HepG2 (cell line): ENCODE data around the gene ADCY9. TPM values are rescaled to one million over a fixed set of nuclear protein-coding genes. Genes with fewer than 3 reads are reported as not detected.

Experiments used
- ATAC-seq: fragments of 200-7000 bp; cut with Tn5 transposase; 3 replicates; pipeline ENCODE4 v1.9.1; 2020; ENCODE audit warnings: mild to moderate bottlenecking, moderate library complexity
- BruUV-seq: library from RNA; stranded (reverse); fragments of 400-500 nt; replicated peaks from 2 replicates; lab custom pipeline; 2021; lab: Mats Ljungman, UMichigan
- CTCF ChIA-PET: fragments of 300-600 bp; formaldehyde crosslinking; extraction: SDS; loops from one replicate; lab custom pipeline; 2021; ENCODE audit warnings: low total read pairs, inconsistent platforms, low intra/inter-chr PET ratio; lab: Yijun Ruan, JAX
- POLR2A ChIA-PET: fragments of 350-600 bp; sonication (Branson Sonifier 250); formaldehyde crosslinking; loops from one replicate; lab custom pipeline; 2020; ENCODE audit warnings: antibody characterized with exemption, inconsistent platforms; lab: Yijun Ruan, JAX
- DNase-seq: peaks from one replicate; pipeline ENCODE4 v3.0.0-alpha.2; 2015; ENCODE audit warnings: low spot score
- FAIRE-seq: peaks from 3 replicates; lab custom pipeline; 2011; peaks lifted over from hg19 to GRCh38; lab: Jason Lieb, UNC
- H2AFZ ChIP-seq: one replicate; pipeline ENCODE4 v1.6.1; 2011; ENCODE audit warnings: low read length, inconsistent platforms
- H3K27ac ChIP-seq: fragments of 300-600 bp; 3 replicates; pipeline ENCODE4 v1.8.0; 2011; ENCODE audit warnings: mixed run types, mild to moderate bottlenecking, mixed read lengths, low read length, inconsistent platforms; ENCODE audit not compliant: insufficient read depth; ENCODE audit errors: extremely low read length
- H3K27me3 ChIP-seq, 2 experiments: fragments of 200-600 bp in 1 of 2; 2 replicates in 1 of 2; 3 replicates in 1 of 2; pipeline versions ENCODE4 v1.6.0 to v1.8.0; 2011; ENCODE audit warnings: low read length in 2 of 2, mild to moderate bottlenecking in 2 of 2, moderate library complexity in 2 of 2, inconsistent platforms in 1 of 2; ENCODE audit not compliant: insufficient read depth in 2 of 2, control insufficient read depth in 1 of 2
- H3K36me3 ChIP-seq, 2 experiments: fragments of 200-600 bp in 1 of 2; replicated peaks in 1 of 2; 2 replicates in 1 of 2; 3 replicates in 1 of 2; pipeline versions ENCODE4 v1.5.1 to v1.8.0; 2011; ENCODE audit warnings: low read length in 2 of 2, inconsistent platforms in 1 of 2; ENCODE audit not compliant: insufficient read depth in 2 of 2, control insufficient read depth in 1 of 2
- H3K4me1 ChIP-seq: 2 replicates; pipeline ENCODE4 v1.5.1; 2012; ENCODE audit warnings: low read length, inconsistent platforms; ENCODE audit not compliant: insufficient read depth
- H3K4me2 ChIP-seq: 2 replicates; pipeline ENCODE4 v1.6.0; 2011; ENCODE audit warnings: low read depth, low read length, inconsistent platforms
- H3K4me3 ChIP-seq, 3 experiments: fragments of 200-600 bp in 1 of 3; sonication (generic), shearing (Covaris generic) in 1 of 3; replicated peaks in 1 of 3; 2 replicates each; pipeline ENCODE4 v1.5.1; 2011 to 2016; ENCODE audit warnings: low read length in 3 of 3, inconsistent platforms in 2 of 3, low read depth in 2 of 3, mild to moderate bottlenecking in 2 of 3, control low read depth in 1 of 3, mixed read lengths in 1 of 3; ENCODE audit not compliant: insufficient read depth in 1 of 3
- H3K79me2 ChIP-seq: one replicate; pipeline ENCODE4 v1.6.1; 2011; ENCODE audit warnings: low read length, inconsistent platforms; ENCODE audit not compliant: insufficient read depth
- H3K9ac ChIP-seq: 2 replicates; pipeline ENCODE4 v1.6.0; 2011; ENCODE audit warnings: mild to moderate bottlenecking, low read depth, low read length, inconsistent platforms; ENCODE audit not compliant: insufficient read depth
- H3K9me3 ChIP-seq: 2 replicates; pipeline ENCODE4 v1.5.1; 2012; ENCODE audit warnings: mild to moderate bottlenecking, low read length
- H4K20me1 ChIP-seq: 2 replicates; pipeline ENCODE4 v1.6.0; 2011; ENCODE audit warnings: inconsistent platforms, mild to moderate bottlenecking, low read length, moderate library complexity; ENCODE audit not compliant: insufficient read depth
- ARID2 ChIP-seq: sonication (generic); formaldehyde crosslinking; IDR thresholded peaks from 2 replicates; pipeline ENCODE4 v1.8.1; 2022; ENCODE audit warnings: mild to moderate bottlenecking, missing genetic modification reagents, borderline replicate concordance
- CBX1 ChIP-seq: IDR thresholded peaks from one replicate; pipeline ENCODE4 v1.6.1; 2016; ENCODE audit warnings: antibody characterized with exemption, low read depth
- CEBPB ChIP-seq: IDR thresholded peaks from 2 replicates; pipeline ENCODE4 v1.6.1; 2011; ENCODE audit warnings: low read depth, low read length, improper control_type of control experiment, borderline replicate concordance
- ETV6 ChIP-seq: sonication (generic); formaldehyde crosslinking; conservative IDR thresholded peaks from 2 replicates; pipeline ENCODE4 v1.4.0; 2020; ENCODE audit warnings: missing genetic modification reagents
- FOXO4 ChIP-seq: sonication (generic); formaldehyde crosslinking; conservative IDR thresholded peaks from 2 replicates; pipeline ENCODE4 v1.8.1; 2023; ENCODE audit warnings: missing genetic modification reagents
- HDAC1 ChIP-seq: sonication (generic); formaldehyde crosslinking; IDR thresholded peaks from 2 replicates; pipeline ENCODE4 v1.5.1; 2020; ENCODE audit warnings: mild to moderate bottlenecking, missing genetic modification reagents
- NFE2 ChIP-seq: sonication (generic); formaldehyde crosslinking; IDR thresholded peaks from 2 replicates; pipeline ENCODE4 v1.4.0; 2020; ENCODE audit warnings: missing genetic modification reagents
- NR2F6 ChIP-seq, 2 experiments: IDR thresholded peaks; 2 replicates each; pipeline ENCODE4 v1.6.1; 2016; ENCODE audit warnings: antibody characterized with exemption in 1 of 2, mild to moderate bottlenecking in 1 of 2
- PBX2 ChIP-seq: IDR thresholded peaks from 2 replicates; pipeline ENCODE4 v1.6.1; 2016; ENCODE audit warnings: control low read depth
- PLRG1 ChIP-seq: fragments of 450-650 bp; conservative IDR thresholded peaks from 2 replicates; pipeline ENCODE4 v1.6.1; 2016
- POLR2A ChIP-seq, 2 experiments: IDR thresholded peaks; 2 replicates each; pipeline ENCODE4 v1.6.1; 2011; ENCODE audit warnings: low read depth in 2 of 2, low read length in 2 of 2, mild to moderate bottlenecking in 1 of 2, moderate library complexity in 1 of 2; ENCODE audit not compliant: insufficient read depth in 1 of 2
- RXRA ChIP-seq: sonication (generic); formaldehyde crosslinking; IDR thresholded peaks from 2 replicates; pipeline ENCODE4 v1.5.1; 2020; ENCODE audit warnings: missing genetic modification reagents
- SMAD3 ChIP-seq: sonication (generic); formaldehyde crosslinking; IDR thresholded peaks from 2 replicates; pipeline ENCODE4 v1.4.0; 2020; ENCODE audit warnings: missing genetic modification reagents
- TEF ChIP-seq: sonication (generic); formaldehyde crosslinking; IDR thresholded peaks from 2 replicates; pipeline ENCODE4 v1.5.0; 2020; ENCODE audit warnings: missing genetic modification reagents
- ZBTB1 ChIP-seq: sonication (generic); formaldehyde crosslinking; IDR thresholded peaks from 2 replicates; pipeline ENCODE4 v1.4.0; 2020; ENCODE audit warnings: missing genetic modification reagents, borderline replicate concordance
- ZNF12 ChIP-seq: sonication (generic); formaldehyde crosslinking; IDR thresholded peaks from 2 replicates; pipeline ENCODE4 v1.5.0; 2020; ENCODE audit warnings: missing genetic modification reagents
- ZNF275 ChIP-seq: sonication (generic); formaldehyde crosslinking; IDR thresholded peaks from 2 replicates; pipeline ENCODE4 v1.8.0; 2022; ENCODE audit warnings: missing genetic modification reagents, mild to moderate bottlenecking, inconsistent platforms, borderline replicate concordance
- ZNF329 ChIP-seq: sonication (generic); formaldehyde crosslinking; IDR thresholded peaks from 2 replicates; pipeline ENCODE4 v1.9.0; 2021; ENCODE audit warnings: low read depth, mild to moderate bottlenecking, missing genetic modification reagents
- ZNF335 ChIP-seq: sonication (generic); formaldehyde crosslinking; IDR thresholded peaks from 2 replicates; pipeline ENCODE4 v1.4.0; 2020; ENCODE audit warnings: missing genetic modification reagents
- ZNF543 ChIP-seq: sonication (generic); formaldehyde crosslinking; IDR thresholded peaks from 2 replicates; pipeline ENCODE4 v1.4.0; 2020; ENCODE audit warnings: mild to moderate bottlenecking, missing genetic modification reagents
- WGBS: methylation state at CpG from one replicate; pipeline ENCODE4 v1.1.6; 2017; ENCODE audit warnings: low lambda C conversion rate; 5-methylcytosine and 5-hydroxymethylcytosine counted together
- in situ Hi-C: cut with HindIII; loops from 2 replicates; pipeline ENCODE4 v1.10.0; 2017; ENCODE audit warnings: low pct_unique_long_range_greater_than_20kb; ENCODE audit not compliant: extremely low pct_ligation_motif_present
- intact Hi-C: fragments of 100-400 bp; cut with micrococcal nuclease; formaldehyde crosslinking; loops from one replicate; pipeline ENCODE4 v1.10.0; 2022; ENCODE audit not compliant: unreplicated experiment
- polyA plus RNA-seq, 8 experiments: library from polyadenylated mRNA; depleted of rRNA in 3 of 8; stranded (reverse) in 7 of 8; unstranded in 1 of 8; fragments of >200 nt; fragmentation: Illumina TruSeq in 4 of 8; extraction: Trizol in 4 of 8; gene quantifications; 2 replicates each; pipeline versions ENCODE4 v1.2.1 to v1.2.3, GENCODE V29; 2011 to 2016; ENCODE audit warnings: low read depth in 4 of 8, missing spikeins in 1 of 8, mixed read lengths in 1 of 8; ENCODE audit not compliant: insufficient read depth in 1 of 8
- total RNA-seq, 5 experiments: library from RNA; depleted of rRNA; stranded (reverse); fragments of >200 nt; fragmentation: Illumina TruSeq; extraction: Trizol; gene quantifications; 2 replicates each; pipeline ENCODE4 v1.2.3, GENCODE V29; 2016; ENCODE audit warnings: low read depth in 1 of 5

Gene ADCY9
- total and polyA plus RNA-seq, 2 of the 13 experiments (the other 11 are each of a cell fraction or from before 2014, with no cell fraction given) = 11.2 to 13.9 TPM

GRCh38 chr16:4103745-4104144 is 12.5 kb downstream of the ADCY9 start:
- in situ Hi-C loops = no loop called here
- Histone ChIP-seq H3K27ac (no peak overlapping the region), H3K9ac (no peak overlapping the region), H3K36me3 (peaks cover 8 to 23% of the 10 kb centered on the region in 2 experiments; a peak in 4 of 5 replicates), H3K27me3 (no peaks in the 10 kb centered on the region), H3K4me1 (peaks cover 34% of the 10 kb centered on the region), H3K9me3 (no peaks in the 10 kb centered on the region), H3K4me3 (no peak overlapping the region), H4K20me1 (no peaks in the 10 kb centered on the region), H3K79me2 (peaks cover 80% of the 10 kb centered on the region), H2AFZ (no peak overlapping the region), H3K4me2 (no peak overlapping the region)
- DNase-seq (no peak), FAIRE-seq (no peak), ATAC-seq (no peak)
- POLR2A ChIA-PET = interaction anchor here (1.6 kb wide), 1 partner anchor 12 kb away, joined by 4 read pairs; no protein-coding TSS in a partner anchor
- 95% methylated on average over 15 of the region's 15 CpGs for WGBS
- intact Hi-C loops = no loop called here
- TF ChIP-seq HDAC1 (CRISPR knock-in tag) (no peak), ZNF543 (no peak), ARID2 (CRISPR knock-in tag) (no peak), ZNF12 (CRISPR knock-in tag) (no peak), CBX1 (no peak), PLRG1 (no peak), NR2F6 (IDR thresholded peaks at IDR 0.05) (no peak), NR2F6 (CRISPR knock-in tag; IDR thresholded peaks at IDR 0.05) (no peak), NFE2 (CRISPR knock-in tag) (no peak), ETV6 (CRISPR knock-in tag) (no peak), ZNF275 (CRISPR knock-in tag) (no peak), ZNF335 (CRISPR knock-in tag) (no peak), TEF (CRISPR knock-in tag) (no peak), ZNF329 (CRISPR knock-in tag) (no peak), ZBTB1 (CRISPR knock-in tag) (no peak), POLR2A (IDR thresholded peaks at IDR 0.05; ENCODE audit: insufficient read depth in 1 of 2, low read depth in 2 of 2, low read length in 2 of 2) (no peak), CEBPB (no peak), PBX2 (CRISPR knock-in tag) (no peak), RXRA (CRISPR knock-in tag) (no peak), SMAD3 (CRISPR knock-in tag) (no peak), FOXO4 (CRISPR knock-in tag) (no peak)
- CTCF ChIA-PET = no interaction called here
- no TSS peak for BruUV-seq
